Measurements from ENCODE around the gene GMDS.
A peak's percentile ranks its signal among the peaks of the same experiment; 100 is the strongest.

GMDS gene

DNA sequence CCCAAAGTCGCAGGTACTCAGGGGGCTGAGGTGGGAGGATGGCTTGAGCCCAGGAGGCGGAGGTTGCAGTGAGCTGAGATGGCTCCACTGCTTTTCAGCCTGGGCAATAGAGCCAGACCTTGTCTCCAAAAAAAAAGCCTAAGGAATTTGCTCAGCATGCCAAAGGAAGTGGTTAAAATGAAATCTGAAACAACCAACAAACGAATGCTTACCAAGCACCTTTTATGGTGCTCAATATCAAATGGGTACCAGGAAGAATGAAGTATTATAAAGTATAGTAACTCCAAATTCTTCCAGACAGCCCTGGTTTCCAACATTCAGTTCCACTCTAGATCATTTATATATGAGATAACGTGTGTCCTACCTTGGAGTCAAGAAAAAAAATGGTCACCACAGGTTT is 14.0 kb downstream of the GMDS start:
- H3K4me3 ChIP-seq (replicated peaks in 1 of 2; ENCODE audit: low read depth in 2 of 2, low read length in 2 of 2): no peak overlapping the region
- peak; percentile 55 for DNase-seq (ENCODE audit: low read depth in 2 of 2)
- TF ChIP-seq, protein P1, sequence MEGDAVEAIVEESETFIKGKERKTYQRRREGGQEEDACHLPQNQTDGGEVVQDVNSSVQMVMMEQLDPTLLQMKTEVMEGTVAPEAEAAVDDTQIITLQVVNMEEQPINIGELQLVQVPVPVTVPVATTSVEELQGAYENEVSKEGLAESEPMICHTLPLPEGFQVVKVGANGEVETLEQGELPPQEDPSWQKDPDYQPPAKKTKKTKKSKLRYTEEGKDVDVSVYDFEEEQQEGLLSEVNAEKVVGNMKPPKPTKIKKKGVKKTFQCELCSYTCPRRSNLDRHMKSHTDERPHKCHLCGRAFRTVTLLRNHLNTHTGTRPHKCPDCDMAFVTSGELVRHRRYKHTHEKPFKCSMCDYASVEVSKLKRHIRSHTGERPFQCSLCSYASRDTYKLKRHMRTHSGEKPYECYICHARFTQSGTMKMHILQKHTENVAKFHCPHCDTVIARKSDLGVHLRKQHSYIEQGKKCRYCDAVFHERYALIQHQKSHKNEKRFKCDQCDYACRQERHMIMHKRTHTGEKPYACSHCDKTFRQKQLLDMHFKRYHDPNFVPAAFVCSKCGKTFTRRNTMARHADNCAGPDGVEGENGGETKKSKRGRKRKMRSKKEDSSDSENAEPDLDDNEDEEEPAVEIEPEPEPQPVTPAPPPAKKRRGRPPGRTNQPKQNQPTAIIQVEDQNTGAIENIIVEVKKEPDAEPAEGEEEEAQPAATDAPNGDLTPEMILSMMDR (IDR thresholded peaks at IDR 0.05; ENCODE audit: low read depth, low read length): no peak

- DNase-seq (ENCODE audit: low read depth in 2 of 2): no peak
- H3K4me3 ChIP-seq (replicated peaks in 1 of 2; ENCODE audit: low read depth in 2 of 2, low read length in 2 of 2): no peak overlapping the region
- TF ChIP-seq, protein P1 (IDR thresholded peaks at IDR 0.05; ENCODE audit: low read depth, low read length): no peak
Observed at GRCh38 chr6:2230659-2231277, 14.6 kb downstream of the GMDS start.

- TF ChIP-seq, protein P1 (IDR thresholded peaks at IDR 0.05; ENCODE audit: low read depth, low read length): no peak
- DNase-seq (ENCODE audit: low read depth in 2 of 2): no peak
- H3K4me3 ChIP-seq (replicated peaks in 1 of 2; ENCODE audit: low read depth in 2 of 2, low read length in 2 of 2): no peak overlapping the region
Observed at GRCh38 chr6:2229742-2230141, 15.7 kb downstream of the GMDS start.

- peak; percentile 37 to 58 for DNase-seq (ENCODE audit: low read depth in 2 of 2)
- no peak overlapping the region for H3K4me3 ChIP-seq (replicated peaks in 1 of 2; ENCODE audit: low read depth in 2 of 2, low read length in 2 of 2)
- TF ChIP-seq, protein P1 (IDR thresholded peaks at IDR 0.05; ENCODE audit: low read depth, low read length): no peak
Observed at GRCh38 chr6:2229039-2229438, 16.4 kb downstream of the GMDS start.

GRCh38 chr6:2228392-2228791 is 17.0 kb downstream of the GMDS start:
- H3K4me3 ChIP-seq (replicated peaks in 1 of 2; ENCODE audit: low read depth in 2 of 2, low read length in 2 of 2): no peak overlapping the region
- DNase-seq (ENCODE audit: low read depth in 2 of 2): no peak
- TF ChIP-seq, protein P1 (IDR thresholded peaks at IDR 0.05; ENCODE audit: low read depth, low read length): no peak

GRCh38 chr6:2226775-2227174 is 18.6 kb downstream of the GMDS start:
- TF ChIP-seq, protein P1 (IDR thresholded peaks at IDR 0.05; ENCODE audit: low read depth, low read length): no peak
- DNase-seq (ENCODE audit: low read depth in 2 of 2): no peak
- no peak overlapping the region for H3K4me3 ChIP-seq (replicated peaks in 1 of 2; ENCODE audit: low read depth in 2 of 2, low read length in 2 of 2)
